ENCODE results near the gene IL5.

DNA sequence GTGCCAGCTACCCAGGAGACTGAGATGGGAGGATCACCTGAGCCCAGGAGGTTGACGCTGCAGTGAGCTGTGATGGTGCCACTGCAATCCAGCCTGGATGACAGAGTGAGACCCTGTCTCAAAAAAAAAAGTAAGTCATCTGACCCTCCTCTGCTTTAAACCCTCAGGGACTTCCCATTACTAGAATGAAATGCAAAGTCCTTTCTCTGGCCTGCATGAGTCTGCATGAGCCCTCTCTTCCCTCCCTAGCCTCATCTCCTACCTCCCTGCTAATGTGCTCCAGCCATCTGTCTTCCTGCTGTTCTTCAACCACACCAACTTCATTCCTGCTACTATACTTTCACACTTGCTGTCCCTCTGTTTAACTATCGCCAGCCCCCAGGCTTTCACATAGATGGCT is 15.3 kb downstream of the IL5 start:
- TF ChIP-seq, protein P1, sequence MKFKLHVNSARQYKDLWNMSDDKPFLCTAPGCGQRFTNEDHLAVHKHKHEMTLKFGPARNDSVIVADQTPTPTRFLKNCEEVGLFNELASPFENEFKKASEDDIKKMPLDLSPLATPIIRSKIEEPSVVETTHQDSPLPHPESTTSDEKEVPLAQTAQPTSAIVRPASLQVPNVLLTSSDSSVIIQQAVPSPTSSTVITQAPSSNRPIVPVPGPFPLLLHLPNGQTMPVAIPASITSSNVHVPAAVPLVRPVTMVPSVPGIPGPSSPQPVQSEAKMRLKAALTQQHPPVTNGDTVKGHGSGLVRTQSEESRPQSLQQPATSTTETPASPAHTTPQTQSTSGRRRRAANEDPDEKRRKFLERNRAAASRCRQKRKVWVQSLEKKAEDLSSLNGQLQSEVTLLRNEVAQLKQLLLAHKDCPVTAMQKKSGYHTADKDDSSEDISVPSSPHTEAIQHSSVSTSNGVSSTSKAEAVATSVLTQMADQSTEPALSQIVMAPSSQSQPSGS (CRISPR knock-in tag; IDR thresholded peaks at IDR 0.05) = no peak
- TF ChIP-seq, protein P2, sequence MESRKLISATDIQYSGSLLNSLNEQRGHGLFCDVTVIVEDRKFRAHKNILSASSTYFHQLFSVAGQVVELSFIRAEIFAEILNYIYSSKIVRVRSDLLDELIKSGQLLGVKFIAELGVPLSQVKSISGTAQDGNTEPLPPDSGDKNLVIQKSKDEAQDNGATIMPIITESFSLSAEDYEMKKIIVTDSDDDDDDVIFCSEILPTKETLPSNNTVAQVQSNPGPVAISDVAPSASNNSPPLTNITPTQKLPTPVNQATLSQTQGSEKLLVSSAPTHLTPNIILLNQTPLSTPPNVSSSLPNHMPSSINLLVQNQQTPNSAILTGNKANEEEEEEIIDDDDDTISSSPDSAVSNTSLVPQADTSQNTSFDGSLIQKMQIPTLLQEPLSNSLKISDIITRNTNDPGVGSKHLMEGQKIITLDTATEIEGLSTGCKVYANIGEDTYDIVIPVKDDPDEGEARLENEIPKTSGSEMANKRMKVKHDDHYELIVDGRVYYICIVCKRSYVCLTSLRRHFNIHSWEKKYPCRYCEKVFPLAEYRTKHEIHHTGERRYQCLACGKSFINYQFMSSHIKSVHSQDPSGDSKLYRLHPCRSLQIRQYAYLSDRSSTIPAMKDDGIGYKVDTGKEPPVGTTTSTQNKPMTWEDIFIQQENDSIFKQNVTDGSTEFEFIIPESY (CRISPR knock-in tag; IDR thresholded peaks at IDR 0.05) = no peak
- TF ChIP-seq CTCF (CRISPR knock-in tag; IDR thresholded peaks at IDR 0.05) = no peak
- TF ChIP-seq RXRA (CRISPR knock-in tag; IDR thresholded peaks at IDR 0.05) = no peak

Measured in HepG2 (cell line).